Measurements from ENCODE around the gene UROC1.

Gene UROC1

GRCh38 chr3:126464997-126465396 lies 52.6 kb downstream of the UROC1 start:
- FAIRE-seq (no peak), DNase-seq (ENCODE audit: insufficient read length, low spot score) (no peak)

GRCh38 chr3:126464494-126464893 lies 53.1 kb downstream of the UROC1 start:
- DNase-seq (ENCODE audit: insufficient read length, low spot score), result no peak
- no peak for FAIRE-seq

- FAIRE-seq (no peak), DNase-seq (ENCODE audit: insufficient read length, low spot score) (no peak)
These were observed 53.5 kb downstream of the UROC1 start for GRCh38 chr3:126464093-126464492.

DNA sequence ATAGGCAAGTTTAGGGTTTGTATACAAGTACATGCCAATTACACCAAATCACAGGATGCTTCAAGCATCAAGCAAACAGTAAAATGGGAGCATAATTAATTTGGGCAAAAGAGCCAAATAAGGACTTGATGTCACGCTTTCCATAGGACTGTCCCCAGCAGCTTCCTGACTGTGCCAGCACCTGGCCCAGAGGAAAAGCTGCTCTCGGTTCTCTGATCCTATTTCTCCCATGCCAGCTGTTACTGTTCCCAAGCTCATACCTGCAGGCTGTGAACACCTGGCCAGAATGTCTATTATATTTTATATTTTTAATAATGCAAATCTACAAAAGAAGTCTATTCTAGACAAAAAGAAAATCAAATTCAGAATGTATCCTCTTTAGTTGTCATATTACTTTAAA lies 54.1 kb downstream of the UROC1 start:
- no peak for DNase-seq (ENCODE audit: insufficient read length, low spot score)
- FAIRE-seq, result no peak

GRCh38 chr3:126461450-126462070 lies 56.0 kb downstream of the UROC1 start:
- FAIRE-seq, result no peak
- DNase-seq (ENCODE audit: insufficient read length, low spot score), result no peak

GRCh38 chr3:126460381-126460780 lies 57.2 kb downstream of the UROC1 start:
- FAIRE-seq (no peak), DNase-seq (ENCODE audit: insufficient read length, low spot score) (no peak)

GRCh38 chr3:126459763-126460127 lies 57.8 kb downstream of the UROC1 start:
- no peak for FAIRE-seq
- no peak for DNase-seq (ENCODE audit: insufficient read length, low spot score)

GRCh38 chr3:126459111-126459762 lies 58.3 kb downstream of the UROC1 start:
- DNase-seq (ENCODE audit: insufficient read length, low spot score) (no peak), FAIRE-seq (no peak)

- DNase-seq (ENCODE audit: insufficient read length, low spot score) (no peak), FAIRE-seq (no peak)
These were observed 60.7 kb downstream of the UROC1 start for GRCh38 chr3:126456766-126457388.

GRCh38 chr3:126456211-126456610 lies 61.4 kb downstream of the UROC1 start:
- DNase-seq (ENCODE audit: insufficient read length, low spot score) (no peak), FAIRE-seq (no peak)

DNA sequence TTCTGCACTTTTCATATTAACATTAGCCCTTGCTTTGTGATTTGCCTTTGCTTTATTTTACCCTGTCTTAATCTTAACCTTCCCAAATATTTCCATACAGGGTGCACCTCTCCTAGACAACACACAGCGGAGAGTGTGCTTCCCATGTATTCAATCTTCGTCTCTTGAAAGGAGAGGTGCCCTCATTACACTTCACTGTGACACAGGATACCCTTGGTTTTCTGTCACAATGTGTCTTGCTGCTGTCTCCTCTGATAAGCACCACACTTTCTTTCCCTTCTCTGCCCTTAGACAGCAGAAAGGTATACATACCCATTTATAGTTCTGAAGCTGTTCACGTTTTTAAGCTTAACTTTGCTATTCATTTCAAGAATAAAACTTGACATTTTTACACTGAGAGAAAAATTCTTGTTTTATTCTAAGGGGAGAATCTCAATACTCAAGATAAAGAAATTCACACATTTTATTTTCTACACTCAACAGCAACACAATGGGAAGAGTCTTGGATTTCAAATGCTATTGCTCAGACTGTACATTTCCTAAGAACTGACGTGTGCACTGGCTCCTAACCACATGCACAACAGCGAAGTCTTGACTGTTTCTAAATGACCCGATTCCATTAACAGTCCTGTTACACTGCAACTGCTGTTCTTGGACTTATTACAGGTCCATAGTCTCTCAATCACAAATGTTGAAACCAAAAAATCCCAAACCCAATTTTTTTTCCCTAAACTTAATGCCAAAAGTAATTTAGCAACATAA lies 63.0 kb downstream of the UROC1 start:
- no peak for DNase-seq (ENCODE audit: insufficient read length, low spot score)

GRCh38 chr3:126454025-126454424 lies 63.5 kb downstream of the UROC1 start:
- FAIRE-seq, result no peak
- DNase-seq (ENCODE audit: insufficient read length, low spot score), result no peak

More for the DNA sequence above, 63.0 kb downstream of the UROC1 start:
- no peak for FAIRE-seq

- DNase-seq (ENCODE audit: insufficient read length, low spot score) (no peak), FAIRE-seq (no peak)
These were observed 65.4 kb downstream of the UROC1 start for GRCh38 chr3:126452213-126452612.

DNA sequence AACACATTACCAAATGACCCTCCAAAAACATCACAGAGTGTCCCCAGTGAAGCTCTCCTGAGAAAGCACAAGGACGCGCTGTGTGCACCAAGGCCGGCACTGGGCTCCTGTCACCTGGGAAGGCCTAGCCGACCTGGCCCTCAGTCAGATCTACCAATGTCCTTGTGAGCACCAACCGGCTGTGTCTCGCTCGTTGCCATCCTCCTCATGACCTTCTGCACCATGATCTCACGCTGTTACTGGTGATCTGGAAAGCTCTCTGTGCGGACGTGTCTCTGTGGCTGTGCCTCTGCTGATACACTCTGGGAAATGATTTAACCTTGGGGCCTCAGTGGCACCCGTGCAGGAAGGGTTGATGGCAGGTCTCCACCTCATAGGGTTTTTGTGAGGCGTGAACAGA lies 66.1 kb downstream of the UROC1 start:
- no peak for DNase-seq (ENCODE audit: insufficient read length, low spot score)
- FAIRE-seq, result no peak

GRCh38 chr3:126450744-126451143 lies 66.8 kb downstream of the UROC1 start:
- DNase-seq (ENCODE audit: insufficient read length, low spot score) (no peak), FAIRE-seq (no peak)

GRCh38 chr3:126450219-126450618 lies 67.4 kb downstream of the UROC1 start:
- DNase-seq (ENCODE audit: insufficient read length, low spot score), result no peak
- no peak for FAIRE-seq

- DNase-seq (ENCODE audit: insufficient read length, low spot score) (no peak), FAIRE-seq (no peak)
These were observed 67.9 kb downstream of the UROC1 start for GRCh38 chr3:126449621-126450051.

GRCh38 chr3:126448893-126449180 lies 68.7 kb downstream of the UROC1 start:
- FAIRE-seq (no peak), DNase-seq (ENCODE audit: insufficient read length, low spot score) (no peak)

- no peak for FAIRE-seq
- no peak for DNase-seq (ENCODE audit: insufficient read length, low spot score)
These were observed 69.3 kb downstream of the UROC1 start for GRCh38 chr3:126448136-126448892.

DNA sequence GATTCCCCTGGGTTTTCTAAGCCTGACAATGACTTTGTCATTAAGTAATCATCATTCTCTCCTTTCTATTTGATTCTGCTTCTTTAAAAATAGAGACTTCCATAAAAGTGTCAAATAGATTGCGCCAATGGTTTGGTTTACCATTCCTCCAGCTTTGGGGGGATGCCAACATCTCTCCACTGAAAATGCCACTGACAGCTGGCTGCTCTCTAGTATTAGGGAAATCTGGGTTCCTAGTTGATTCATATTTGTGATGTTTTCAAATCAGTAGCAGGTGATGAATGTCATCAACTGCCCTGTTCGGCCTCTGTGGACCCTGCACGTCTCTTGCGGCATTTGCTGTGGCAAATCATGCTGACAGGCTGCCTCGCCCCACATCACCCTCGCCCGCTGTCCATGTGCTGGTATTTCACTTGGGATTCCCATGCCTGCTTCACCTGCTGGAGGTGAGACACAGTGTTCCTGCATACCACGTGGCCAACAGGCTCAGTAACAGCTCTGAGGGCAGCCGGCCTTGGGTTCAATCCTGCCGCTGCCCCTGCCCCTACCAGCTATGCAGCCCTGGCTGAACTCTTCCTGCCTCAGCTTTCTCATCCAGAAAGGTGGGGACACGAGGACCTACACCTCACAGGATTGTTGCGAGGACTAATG lies 70.0 kb downstream of the UROC1 start:
- FAIRE-seq, result no peak
- DNase-seq (ENCODE audit: insufficient read length, low spot score), result no peak

DNA sequence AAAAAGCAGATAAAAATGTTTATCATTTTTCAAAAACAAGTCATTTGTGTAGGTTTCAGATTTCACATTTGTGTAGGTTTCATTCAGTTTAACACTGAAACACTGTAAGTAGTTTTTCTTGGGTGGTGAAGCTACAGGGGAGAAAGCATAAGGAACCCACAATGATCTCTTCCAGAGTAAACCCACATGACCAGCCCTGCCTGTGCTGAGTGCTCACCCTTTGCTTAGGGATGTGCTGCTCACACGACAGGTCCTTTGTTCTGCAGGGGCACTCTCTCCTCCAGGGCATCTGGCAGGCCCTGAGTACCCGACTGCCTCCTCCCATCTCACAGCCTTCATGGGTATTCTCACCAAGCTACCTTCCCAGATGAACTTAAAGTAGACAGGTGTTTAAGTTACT lies 70.8 kb downstream of the UROC1 start:
- DNase-seq (ENCODE audit: insufficient read length, low spot score) (no peak), FAIRE-seq (no peak)
